Measurements from ENCODE around the gene NPTXR. TPM values are rescaled to one million over a fixed set of nuclear protein-coding genes. Genes with fewer than 3 reads are reported as not detected.
A peak's percentile ranks its signal among the peaks of the same experiment; 100 is the strongest.

Gene NPTXR
- total RNA-seq, 2 experiments from 2014 or later = 4.2 to 4.6 TPM

DNA sequence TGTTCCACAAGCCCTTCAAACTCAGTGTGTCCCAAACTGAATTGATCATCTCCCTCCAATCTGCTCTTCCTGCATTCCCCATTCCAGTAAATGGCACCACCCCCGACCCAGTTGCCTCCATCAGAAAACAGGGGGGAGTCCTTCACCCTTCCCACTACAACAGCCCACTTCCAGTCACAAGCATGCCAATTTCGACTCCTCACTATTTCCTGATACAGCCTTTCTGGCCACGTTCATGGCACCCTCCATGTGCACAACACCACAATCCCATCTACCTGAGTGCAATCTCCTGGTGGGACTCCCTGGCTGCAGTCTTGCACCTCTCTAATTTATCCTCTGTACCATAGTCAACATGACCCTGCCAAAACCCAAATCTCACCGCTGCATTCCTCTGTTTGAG, 48.3 kb downstream of the NPTXR start:
- no peak overlapping the region for H3K4me3 ChIP-seq (ENCODE audit: low read length)
- ATAC-seq (ENCODE audit: poor library complexity) = no peak
- peaks cover 50% of the 10 kb centered on the region for H3K4me1 Mint-ChIP-seq (ENCODE audit: low read depth)
- CTCF ChIA-PET = interaction anchor here (1.2 kb wide), 1 partner anchor 27 kb away, joined by 4 read pairs; no protein-coding TSS in a partner anchor
- peaks cover 1% of the 10 kb centered on the region for H3K36me3 ChIP-seq (ENCODE audit: insufficient read depth, low read length)
- H3K27me3 ChIP-seq (ENCODE audit: control insufficient read depth in 1 of 2, insufficient read depth in 2 of 2, low read length in 2 of 2) = peaks cover 0 to 2% of the 10 kb centered on the region in 2 experiments
- no peak overlapping the region for H3K27ac ChIP-seq (ENCODE audit: low read depth in 1 of 2, low read length in 2 of 2)
- peak overlapping the region; percentile 31 for H3K4me3 Mint-ChIP-seq
- peaks cover 0 to 7% of the 10 kb centered on the region in 2 experiments for H3K9me3 ChIP-seq (ENCODE audit: control insufficient read depth in 1 of 2, insufficient read depth in 1 of 2, low read length in 2 of 2)
- POLR2A ChIA-PET = no interaction called here
- peaks cover 2% of the 10 kb centered on the region for H3K9me3 Mint-ChIP-seq
- H3K36me3 Mint-ChIP-seq (ENCODE audit: low read depth) = peaks cover 7% of the 10 kb centered on the region
- TF ChIP-seq, protein P1, sequence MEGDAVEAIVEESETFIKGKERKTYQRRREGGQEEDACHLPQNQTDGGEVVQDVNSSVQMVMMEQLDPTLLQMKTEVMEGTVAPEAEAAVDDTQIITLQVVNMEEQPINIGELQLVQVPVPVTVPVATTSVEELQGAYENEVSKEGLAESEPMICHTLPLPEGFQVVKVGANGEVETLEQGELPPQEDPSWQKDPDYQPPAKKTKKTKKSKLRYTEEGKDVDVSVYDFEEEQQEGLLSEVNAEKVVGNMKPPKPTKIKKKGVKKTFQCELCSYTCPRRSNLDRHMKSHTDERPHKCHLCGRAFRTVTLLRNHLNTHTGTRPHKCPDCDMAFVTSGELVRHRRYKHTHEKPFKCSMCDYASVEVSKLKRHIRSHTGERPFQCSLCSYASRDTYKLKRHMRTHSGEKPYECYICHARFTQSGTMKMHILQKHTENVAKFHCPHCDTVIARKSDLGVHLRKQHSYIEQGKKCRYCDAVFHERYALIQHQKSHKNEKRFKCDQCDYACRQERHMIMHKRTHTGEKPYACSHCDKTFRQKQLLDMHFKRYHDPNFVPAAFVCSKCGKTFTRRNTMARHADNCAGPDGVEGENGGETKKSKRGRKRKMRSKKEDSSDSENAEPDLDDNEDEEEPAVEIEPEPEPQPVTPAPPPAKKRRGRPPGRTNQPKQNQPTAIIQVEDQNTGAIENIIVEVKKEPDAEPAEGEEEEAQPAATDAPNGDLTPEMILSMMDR (IDR thresholded peaks at IDR 0.05) = no peak
- DNase-seq = no peak
- H3K27me3 Mint-ChIP-seq = peaks cover 4% of the 10 kb centered on the region
- H3K4me1 ChIP-seq (ENCODE audit: insufficient read depth, low read length) = peaks cover 22% of the 10 kb centered on the region
- no peak overlapping the region for H3K27ac Mint-ChIP-seq
- intact Hi-C loops (cut with DNase I, micrococcal nuclease) = loop anchor here in 1 of 2 experiments (2.0 kb wide), 1 partner anchor 77 kb away; the partner anchor contains the start of gene CBX6

DNA sequence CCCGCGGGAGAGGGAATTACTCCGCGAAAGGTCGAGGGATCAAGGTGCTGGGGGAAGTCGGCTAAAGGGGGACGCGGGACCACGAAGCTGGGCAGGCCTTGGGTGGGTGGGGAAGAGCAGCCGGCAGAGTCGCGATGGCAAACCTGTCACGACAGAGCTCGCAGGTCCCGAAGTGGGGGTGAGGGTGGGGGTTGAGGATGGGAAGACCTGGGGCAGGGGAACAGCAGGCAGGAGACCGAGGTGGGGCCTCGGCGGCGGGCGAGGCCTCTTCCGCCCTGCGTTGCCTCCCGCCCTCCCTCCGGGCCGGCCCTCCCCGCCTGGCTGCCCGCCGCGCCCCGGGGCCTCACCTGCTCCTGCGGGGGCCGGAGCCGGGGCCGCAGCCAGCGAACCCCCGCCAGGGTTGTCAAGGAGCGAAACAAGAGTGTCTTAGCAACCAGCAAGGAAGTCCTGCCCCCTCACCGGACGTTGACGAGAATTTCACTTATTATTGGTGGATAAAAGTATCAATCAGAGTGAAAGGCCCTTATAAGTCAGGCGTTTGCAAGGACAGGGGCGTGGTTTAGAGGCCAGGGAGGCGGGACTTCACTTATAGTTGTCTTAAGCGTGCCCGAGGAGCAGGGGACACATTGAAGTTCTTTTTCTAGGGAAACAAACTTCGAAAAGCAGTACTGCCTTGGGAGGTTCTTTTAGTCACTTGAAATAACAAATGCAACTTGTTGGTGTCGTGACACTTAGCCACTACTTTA, 49.9 kb downstream of the NPTXR start, which contains the start of gene DNAL4:
TSS of gene DNAL4 (minus strand) at position 423 of the 746 bp plus-strand sequence. CDS start 11,412 bp downstream, outside the sequence.
- H3K36me3 Mint-ChIP-seq (ENCODE audit: low read depth) = peaks cover 9% of the 10 kb centered on the region
- peak within 1 kb of the TSS in 1 of 2 donors; percentile 43 for H3K27ac ChIP-seq (ENCODE audit: low read depth in 1 of 2, low read length in 2 of 2)
- DNase-seq (peak; percentile 82 to 98 (median 89)), ATAC-seq (ENCODE audit: poor library complexity) (peak; percentile 98)
- H3K4me1 ChIP-seq (ENCODE audit: insufficient read depth, low read length) = peaks cover 22% of the 10 kb centered on the region
- TF ChIP-seq, protein P1 (IDR thresholded peaks at IDR 0.05) = no peak
- ChIA-PET CTCF (no interaction called here), POLR2A (interaction anchor here (0.9 to 1.0 kb wide), 2 partner anchors 42 to 54 kb away, joined by 3 read pairs; no protein-coding TSS in a partner anchor)
- H3K9me3 ChIP-seq (ENCODE audit: control insufficient read depth in 1 of 2, insufficient read depth in 1 of 2, low read length in 2 of 2) = no peaks in the 10 kb centered on the region
- peak within 1 kb of the TSS; percentile 90 for H3K27ac Mint-ChIP-seq
- peak within 1 kb of the TSS; percentile 69 for H3K4me3 ChIP-seq (ENCODE audit: low read length)
- peaks cover 9% of the 10 kb centered on the region for H3K36me3 ChIP-seq (ENCODE audit: insufficient read depth, low read length)
- H3K4me3 Mint-ChIP-seq = peak within 1 kb of the TSS; percentile 96
- H3K27me3 Mint-ChIP-seq = peaks cover 4% of the 10 kb centered on the region
- peaks cover 1% of the 10 kb centered on the region for H3K9me3 Mint-ChIP-seq
- H3K27me3 ChIP-seq (ENCODE audit: control insufficient read depth in 1 of 2, insufficient read depth in 2 of 2, low read length in 2 of 2) = peaks cover 0 to 2% of the 10 kb centered on the region in 2 experiments
- intact Hi-C loops (cut with DNase I, micrococcal nuclease) = loop anchor here in 1 of 2 experiments (1.0 to 5.0 kb wide), 4 partner anchors 39 to 137 kb away; partner anchors contain the start of genes CBX6, CBY1, FAM227A and GTPBP1
- H3K4me1 Mint-ChIP-seq (ENCODE audit: low read depth) = peaks cover 46% of the 10 kb centered on the region

DNA sequence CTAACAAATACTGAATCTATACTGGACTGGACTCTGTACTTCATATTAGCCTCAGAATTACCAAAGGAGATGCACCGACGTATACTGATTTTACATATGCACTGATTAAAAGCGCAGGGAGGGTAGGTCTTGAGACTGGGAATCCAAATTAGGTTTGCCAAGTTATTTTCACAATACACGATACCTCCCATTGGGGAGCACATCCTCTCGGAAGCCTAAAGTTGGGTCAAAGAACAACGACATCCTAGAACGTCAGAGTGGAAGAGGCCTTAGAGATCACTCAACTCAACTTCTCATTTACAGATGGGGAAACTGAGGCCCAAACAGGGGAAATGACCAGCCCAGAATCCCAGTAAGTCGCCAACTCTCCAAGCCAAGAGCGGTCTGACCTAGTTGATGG, 50.5 kb downstream of the NPTXR start:
- Histone ChIP-seq H3K4me1 (ENCODE audit: insufficient read depth, low read length) (peaks cover 16% of the 10 kb centered on the region), H3K36me3 (ENCODE audit: insufficient read depth, low read length) (peaks cover 9% of the 10 kb centered on the region), H3K27me3 (ENCODE audit: control insufficient read depth in 1 of 2, insufficient read depth in 2 of 2, low read length in 2 of 2) (peaks cover 0 to 2% of the 10 kb centered on the region in 2 experiments), H3K4me3 (ENCODE audit: low read length) (peak overlapping the region; percentile 69), H3K27ac (ENCODE audit: low read depth in 1 of 2, low read length in 2 of 2) (no peak overlapping the region), H3K9me3 (ENCODE audit: control insufficient read depth in 1 of 2, insufficient read depth in 1 of 2, low read length in 2 of 2) (no peaks in the 10 kb centered on the region)
- ChIA-PET CTCF (interaction anchor here (1.6 kb wide), 1 partner anchor 50 kb away, joined by 4 read pairs; the partner anchor contains the start of gene NPTXR), POLR2A (interaction anchor here (0.9 kb wide), 1 partner anchor 42 kb away, joined by 3 read pairs; no protein-coding TSS in a partner anchor)
- Mint-ChIP-seq H3K9me3 (no peaks in the 10 kb centered on the region), H3K36me3 (ENCODE audit: low read depth) (peaks cover 11% of the 10 kb centered on the region), H3K27me3 (peaks cover 2% of the 10 kb centered on the region), H3K4me3 (peak overlapping the region; percentile 96), H3K27ac (peak overlapping the region; percentile 90), H3K4me1 (ENCODE audit: low read depth) (peaks cover 40% of the 10 kb centered on the region)
- DNase-seq (no peak), ATAC-seq (ENCODE audit: poor library complexity) (no peak)
- TF ChIP-seq, protein P1 (IDR thresholded peaks at IDR 0.05) = no peak
- intact Hi-C loops (cut with DNase I, micrococcal nuclease) = loop anchor here in 1 of 2 experiments (5.0 kb wide), 2 partner anchors 86 to 136 kb away; partner anchors contain the start of genes CBY1, FAM227A and GTPBP1

Measured in CD4-positive, alpha-beta T cell (primary cell).